GM21360 (cell line): ENCODE results near the gene STK24.
A peak's percentile ranks its signal among the peaks of the same experiment; 100 is the strongest.

Source experiments
- ATAC-seq: cut with Tn5 transposase; IDR thresholded peaks from one replicate; pipeline ENCODE4 v1.9.1; 2021; ENCODE audit warnings: mild to moderate bottlenecking, moderate library complexity; ENCODE audit not compliant: unreplicated experiment

The STK24 gene

DNA sequence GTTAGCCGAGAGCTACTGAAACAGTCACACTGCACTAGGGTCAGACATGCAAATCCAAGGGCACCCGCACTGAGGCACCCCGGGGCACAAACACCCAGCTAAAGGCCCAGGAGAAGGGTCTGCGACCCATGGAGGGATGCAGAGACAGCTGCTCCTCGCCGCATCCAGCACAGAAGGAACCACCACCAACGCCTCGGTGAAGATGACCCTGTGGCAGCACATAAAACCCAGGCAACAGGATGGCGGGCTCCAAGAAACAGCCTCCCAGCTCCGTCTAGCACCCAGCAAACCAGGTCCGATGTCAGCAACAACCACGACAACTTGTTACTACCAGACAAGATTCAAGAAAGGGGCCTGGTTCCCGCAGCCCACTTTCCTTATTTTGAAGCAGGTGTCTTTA lies 82.1 kb downstream of the STK24 start:
- no peak for ATAC-seq

DNA sequence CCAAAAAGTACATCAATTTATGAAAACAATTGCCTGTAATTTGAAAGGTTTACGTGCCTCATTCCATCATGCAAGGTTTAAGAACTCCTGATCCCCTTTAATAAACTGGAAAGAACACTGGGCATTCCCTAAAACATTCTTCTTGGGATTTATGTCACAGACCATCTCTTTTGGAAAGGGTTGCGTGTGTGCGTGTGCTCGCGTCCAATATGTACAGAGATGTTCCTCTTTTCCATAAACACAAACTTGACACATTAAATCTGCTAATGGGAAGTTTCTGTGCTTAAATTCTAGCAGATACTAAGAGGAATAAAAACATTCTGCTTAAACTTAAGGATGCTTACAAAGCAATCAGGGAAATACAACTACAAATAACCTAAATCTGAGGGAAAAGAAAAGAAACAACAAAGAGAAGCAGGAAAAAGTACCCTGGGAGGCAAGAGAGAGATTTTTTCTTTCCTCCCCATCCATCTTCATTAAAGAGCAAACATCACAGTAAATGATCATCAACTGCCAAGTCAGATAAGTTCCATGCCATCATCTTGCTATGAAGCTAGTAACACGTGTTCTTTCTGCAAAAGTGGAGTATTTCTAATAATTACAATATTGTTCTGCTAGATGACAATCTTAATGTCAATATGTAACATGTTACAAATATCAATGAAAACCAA lies 83.7 kb downstream of the STK24 start:
- ATAC-seq = no peak

DNA sequence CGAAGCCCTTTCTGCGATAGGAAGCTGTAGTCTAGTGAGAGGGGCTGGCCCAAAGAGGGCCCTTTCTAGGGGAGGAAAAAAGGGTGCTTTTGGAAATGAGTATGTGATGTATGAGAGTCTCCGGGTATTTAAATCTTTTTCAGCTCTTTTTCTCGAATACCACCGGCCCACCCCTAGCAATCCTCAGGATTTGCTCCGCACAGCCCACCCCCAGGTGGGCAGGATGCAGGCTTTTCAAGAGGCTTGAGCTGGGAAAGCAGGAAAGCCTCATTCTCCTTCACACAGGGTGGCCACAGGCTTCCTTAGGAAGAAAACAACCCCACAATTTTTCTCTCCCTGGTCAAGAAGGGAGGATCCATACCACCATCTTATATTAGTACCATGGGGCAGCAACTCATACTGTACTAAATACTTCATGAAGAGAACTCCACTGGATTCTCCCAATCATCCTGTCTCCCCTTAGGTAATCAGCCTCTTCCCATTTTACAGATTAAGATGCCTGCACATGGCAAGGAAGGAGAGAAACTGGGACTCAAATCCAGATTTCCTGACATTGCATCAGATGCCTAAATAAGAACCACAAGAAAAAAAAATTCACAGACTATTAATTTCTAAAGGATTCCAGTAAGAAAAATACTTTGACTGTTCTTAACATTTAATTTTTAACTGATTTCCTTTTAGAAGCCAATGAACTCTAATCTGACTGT lies 84.4 kb downstream of the STK24 start:
- no peak for ATAC-seq

DNA sequence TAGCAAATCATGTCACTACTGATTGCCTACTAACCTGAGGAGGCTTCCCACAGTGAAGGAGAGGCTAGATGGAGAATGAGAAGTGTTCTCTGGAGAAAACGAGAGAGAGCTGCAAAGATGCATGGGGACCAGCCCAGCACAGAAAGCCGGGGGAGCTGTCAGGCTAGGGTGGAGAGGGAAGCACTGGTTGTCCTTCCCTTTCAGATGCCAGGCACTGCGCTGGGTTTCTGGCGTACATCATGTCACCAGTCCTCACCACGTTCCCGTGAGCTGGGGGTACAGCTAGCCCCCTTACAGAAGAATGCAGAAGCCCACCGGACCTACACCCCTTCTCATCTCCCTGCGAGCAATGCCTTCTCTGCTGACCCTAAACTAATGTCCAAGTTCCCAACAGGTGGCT lies 86.0 kb downstream of the STK24 start:
- no peak for ATAC-seq

DNA sequence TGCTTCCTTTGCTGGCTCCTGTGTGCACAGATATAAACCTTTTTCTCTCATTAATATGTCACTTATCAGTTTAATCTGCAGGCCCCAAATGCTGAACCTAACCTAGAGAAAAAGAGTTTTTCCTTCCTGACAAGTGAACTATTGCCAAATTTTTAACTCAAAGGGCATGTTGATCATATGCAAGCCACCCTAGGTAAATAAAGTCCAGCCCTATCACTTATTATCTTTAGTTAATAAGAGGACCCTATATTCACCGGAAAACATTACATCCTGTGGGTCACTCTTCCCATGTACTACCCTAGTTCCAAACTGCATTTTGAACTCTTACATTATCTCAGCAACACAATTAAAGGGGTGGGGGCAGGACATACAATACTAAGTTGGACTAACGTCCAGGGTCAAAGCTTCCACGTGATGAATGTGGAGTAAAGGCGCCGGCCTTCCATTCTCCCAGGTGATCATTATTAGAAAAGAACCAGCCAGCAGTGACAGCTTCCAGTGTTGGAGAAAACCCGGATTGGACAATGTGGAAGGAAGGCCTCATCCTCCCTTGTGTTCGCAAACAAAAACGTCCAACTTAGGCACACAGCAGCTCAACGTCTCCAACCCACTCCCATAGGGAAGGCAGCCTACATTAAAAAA lies 86.6 kb downstream of the STK24 start:
- no peak for ATAC-seq

DNA sequence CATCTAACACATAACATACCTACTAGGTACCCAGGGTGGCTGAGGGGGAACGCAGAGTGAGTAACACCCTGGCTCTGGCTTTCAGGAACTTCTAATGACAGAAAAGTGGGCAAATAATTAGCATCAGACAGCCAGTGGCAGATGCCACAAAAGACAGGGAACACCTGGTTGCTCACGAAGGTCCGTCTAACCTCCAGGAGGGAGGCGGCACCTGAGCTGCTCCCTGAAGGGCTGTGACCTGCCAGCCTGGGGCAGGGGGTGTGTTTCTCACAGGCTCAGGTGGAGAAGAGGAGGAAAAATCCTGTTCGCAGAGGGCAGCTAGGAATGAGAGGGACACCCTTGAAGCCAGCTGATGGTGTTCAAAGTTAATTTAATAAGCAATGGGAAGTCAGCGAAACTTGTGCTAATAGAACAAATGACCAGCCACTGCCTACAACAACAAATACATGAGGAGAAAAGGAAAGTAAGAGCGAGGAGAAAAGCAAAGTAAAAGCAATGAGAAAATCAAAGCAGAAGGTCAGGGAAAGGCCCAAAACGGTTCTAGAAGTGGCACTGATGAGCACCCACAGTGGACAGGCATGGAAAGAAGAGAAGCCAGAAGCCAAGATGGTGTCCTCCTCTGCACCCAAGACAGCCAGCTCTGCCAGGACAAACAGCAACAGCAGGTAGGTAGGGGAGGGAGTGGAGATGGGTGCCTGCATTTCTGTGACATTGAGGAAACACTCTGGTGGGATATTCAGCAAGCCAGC lies 87.3 kb downstream of the STK24 start:
- ATAC-seq = no peak

DNA sequence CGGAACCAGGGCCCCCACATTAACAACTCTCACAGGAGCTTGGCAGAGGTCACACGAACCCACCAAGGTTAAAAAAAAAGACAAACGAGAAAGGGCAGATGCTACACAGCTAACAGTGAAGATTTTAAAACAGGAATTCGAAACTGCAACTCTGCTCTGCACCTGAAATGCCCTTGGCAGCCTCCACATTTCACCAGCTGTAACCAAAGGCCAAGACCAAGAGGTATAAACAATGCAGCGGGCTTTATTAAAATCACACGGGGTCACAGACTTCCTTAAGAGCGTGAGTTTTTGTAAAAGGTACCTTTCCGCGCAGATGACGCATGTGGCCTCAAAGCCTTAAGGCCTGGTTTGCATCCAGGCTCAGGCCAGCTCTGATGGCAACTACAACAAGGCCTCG lies 88.2 kb downstream of the STK24 start:
- ATAC-seq = no peak

DNA sequence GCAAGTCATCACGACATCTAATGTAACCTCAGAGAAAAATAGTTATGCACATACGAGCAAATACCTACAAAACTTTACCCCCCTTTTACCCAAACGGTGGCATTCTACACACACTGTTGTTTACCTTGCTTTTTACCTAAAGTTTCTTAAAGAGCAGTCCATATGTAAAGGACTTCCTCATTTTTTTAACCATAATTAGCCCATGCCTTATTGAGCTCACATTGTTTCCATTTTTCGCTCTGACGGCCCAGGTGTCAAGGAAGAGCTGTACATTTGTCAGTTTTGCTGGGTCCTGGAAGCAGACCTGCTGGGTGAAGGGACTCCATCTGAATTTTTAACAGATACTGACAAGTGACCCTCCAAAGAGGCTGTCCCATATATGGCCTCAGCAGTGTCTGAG lies 89.4 kb downstream of the STK24 start:
- ATAC-seq = no peak

DNA sequence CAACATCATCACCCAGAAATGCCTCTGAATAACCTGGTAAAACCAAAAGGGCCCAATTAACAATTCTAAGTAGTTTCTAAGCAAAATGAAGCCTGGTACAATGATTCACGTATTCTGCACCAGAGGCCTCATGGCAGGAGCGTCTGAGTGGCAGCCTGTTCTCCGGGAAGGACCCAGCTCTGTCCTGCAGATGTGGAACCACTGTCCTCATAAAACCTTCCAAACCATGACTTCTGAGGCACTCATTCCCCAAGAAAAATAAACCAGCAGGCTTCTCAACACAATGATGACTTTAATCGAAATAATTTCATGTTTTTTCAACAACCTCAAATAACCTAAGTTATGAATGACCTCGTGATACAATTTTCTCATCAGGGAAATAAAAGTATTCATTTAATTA lies 89.9 kb downstream of the STK24 start:
- no peak for ATAC-seq

DNA sequence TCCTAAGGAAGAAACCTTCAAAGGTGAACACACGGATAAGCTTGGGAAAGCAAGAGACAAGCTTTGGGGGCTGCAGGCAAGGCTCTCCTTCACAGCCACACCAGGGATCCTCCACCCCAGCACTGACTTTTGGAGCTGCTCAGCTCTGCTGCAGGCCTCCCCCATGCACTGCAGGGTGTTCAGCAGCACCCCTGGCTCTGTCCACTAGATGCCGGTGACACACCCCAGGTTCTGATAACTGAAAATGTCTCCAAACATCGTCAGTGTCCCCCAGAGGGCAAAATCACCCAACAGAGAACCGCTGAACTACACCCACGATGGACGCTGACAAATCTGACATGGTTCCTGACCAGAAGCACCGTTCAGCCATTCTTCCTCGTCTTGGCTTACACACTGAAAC lies 90.5 kb downstream of the STK24 start:
- ATAC-seq = no peak

DNA sequence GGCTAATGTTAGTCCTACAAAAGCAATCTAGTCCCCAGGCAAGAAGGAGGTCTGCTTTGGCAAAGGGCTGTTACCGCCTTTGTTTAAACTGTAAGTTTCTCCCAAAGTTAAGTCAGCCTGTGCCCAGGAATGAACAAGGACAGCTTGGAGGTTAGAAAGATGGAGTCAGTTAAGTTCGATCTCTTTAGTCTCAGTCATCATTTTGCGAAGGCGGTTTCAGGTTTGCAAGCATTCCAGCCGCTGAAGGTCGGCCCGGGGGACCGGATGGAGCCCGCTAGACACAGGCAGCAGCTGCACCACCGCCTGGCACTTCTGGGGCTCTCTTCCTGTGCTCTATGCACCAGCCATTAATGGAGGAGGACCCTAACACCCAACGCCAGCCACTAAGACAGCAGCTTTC lies 91.3 kb downstream of the STK24 start:
- ATAC-seq = no peak

DNA sequence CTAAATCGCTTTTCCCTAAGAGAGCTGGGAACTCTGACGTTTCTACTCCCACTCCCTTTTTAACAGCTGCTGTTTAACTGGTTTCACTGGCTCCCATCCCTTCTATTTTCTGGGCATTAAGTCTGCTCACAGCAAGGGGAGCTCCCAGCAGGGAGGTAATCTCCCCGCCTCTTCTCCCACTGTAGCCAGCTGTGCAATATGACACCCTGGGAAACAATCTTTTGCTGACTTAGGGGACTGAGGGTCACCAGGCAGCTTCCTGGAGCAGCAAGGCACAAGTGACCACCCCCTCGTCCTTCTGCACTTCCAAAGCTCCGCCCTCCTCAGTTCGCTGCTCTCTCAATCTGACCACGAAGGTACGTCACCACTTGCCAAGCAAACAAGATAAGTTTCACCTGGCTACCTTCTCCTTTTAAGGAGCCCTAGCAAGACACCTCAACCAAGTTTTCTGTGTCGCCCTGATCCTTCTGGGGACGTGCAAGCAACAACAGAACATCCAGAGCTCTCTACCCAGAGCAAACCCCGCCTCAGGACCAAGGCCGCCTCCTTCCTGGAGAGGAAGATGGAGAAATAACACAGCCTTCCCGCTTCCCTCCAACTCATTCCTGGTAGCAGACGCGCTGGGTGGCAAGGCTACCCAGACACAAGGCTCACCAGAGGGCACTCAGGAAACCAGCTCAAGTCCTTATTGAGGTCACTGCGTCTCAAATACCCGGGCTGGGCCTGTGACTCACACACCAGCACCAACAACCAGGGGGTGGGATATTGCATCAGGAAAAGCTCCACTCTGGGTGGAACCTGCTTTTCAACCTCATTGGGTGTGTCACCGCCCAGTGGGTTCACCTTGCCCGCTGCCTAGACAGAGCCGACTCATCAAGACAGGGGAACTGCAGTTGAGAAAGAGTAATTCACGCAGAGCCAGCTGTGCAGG lies 92.4 kb downstream of the STK24 start:
- peak; percentile 53 for ATAC-seq

DNA sequence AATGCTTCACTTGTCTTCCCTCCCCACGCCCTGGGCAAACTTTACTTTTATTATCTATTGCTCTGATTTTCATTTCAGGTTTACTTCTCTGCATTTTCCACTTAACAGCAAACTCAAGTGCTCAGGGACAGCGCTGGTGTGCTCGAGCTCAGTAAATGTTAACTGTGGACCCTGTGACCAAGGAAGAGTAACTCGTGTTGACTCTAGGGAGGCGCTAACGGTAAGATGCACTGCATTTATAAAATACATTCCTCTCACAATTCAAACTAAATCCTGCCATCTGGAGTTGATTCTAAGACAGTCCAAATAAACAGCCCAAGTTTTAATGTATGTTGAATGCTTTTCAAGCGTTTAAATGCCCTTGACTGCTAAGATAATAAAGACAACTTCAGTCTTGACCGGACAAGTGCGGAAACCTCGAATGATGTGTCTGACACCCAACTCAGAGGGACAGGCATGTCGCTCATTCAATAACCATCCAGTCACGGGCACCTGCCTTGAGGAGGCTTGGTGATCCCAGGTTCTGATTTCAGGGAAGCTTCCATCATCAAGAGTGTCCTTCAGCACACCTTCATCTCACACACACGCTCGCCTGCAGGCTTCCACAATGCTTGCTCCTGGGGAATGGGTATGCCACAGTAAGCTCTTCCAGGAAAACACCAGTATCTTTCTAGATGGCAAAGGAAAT lies 93.2 kb downstream of the STK24 start:
- ATAC-seq = no peak

DNA sequence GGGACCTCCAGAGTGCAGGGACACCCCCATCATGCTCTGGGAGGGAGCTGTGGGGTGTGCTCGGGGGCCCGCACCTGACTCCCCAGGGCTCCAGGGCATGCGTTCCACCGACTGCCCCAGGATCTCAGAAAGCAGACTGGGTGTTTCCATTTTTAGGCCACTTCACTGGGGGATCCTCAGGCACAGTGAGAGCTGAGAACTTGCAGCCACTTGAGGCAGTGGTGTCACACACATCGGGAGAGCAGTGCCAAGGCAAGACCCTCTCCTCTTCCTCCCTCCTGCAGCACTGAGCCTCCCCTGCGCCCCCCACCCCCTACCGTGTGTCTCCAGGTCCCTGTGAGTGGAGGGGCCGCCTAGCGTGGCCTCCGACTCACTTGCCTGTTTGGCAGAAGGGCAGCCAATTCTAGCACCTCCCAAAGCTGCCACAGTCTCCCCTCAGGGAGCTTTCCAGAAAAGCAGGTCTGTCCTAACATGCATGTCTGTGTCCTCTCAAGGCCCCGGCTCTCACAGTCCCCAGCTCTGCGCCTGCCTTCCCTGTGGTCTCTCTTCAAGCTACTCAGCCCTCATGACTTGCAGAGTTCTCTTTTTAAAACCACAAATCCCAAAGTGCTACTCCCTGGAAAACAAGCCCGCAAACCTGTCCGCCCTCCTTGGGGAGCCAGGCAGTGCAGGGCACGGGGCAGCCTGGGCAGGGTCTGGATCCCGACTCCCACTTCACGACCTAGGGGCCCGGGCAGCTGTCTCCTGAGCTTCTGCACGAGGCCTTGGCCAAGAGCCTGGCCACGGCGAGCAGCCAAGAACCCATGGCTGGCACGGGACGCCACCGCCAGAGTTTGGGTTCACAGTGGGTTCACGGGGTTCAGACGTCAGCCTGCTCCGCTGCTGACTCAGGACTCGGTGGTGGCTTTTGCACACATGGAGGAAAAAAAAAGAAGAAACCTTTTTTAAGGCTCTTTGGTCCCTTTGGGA lies 94.1 kb downstream of the STK24 start:
- ATAC-seq = peak; percentile 36

DNA sequence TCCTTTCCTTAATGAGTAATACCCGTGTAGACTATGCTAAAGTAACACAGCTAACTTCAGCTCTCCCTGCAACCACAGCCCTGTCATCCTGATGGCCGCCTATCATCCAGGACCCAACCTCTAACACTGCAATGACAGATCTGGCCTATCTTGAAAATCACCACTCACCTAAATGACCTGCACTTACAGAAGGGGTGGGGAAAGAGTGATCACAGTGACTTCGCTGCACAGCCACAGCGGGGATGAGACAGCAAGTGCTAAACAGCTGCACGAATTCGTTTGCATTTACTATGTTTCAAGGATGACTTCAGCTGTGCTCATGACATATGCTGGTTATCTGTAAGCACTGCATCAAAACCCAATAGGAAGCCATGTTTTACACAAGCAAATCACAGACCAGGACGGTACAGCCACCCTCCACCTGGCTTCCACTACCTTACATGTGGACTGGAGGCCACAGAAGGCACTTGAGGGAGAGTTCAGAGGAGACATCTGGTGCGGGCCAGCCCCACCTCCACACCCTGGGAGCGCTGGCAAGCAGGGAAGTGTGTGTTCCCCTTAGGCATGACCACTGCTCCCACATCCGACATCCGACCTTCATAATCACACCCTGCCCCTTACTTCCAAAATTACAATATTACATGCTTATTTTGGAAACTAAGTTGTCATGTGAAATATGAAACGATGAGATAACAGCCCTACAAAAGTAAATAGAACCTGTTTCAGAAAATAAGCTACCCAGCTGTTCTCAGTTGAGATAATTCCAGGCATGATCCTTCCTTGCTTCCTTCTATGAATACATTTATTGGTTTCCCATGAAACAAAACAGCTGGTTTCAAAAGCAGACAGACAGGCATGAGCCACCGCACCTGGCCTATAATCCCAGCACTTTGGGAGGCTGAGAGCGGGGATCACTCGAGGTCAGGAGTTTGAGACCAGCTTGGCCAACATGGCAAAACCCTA lies 95.7 kb downstream of the STK24 start:
- ATAC-seq = no peak

DNA sequence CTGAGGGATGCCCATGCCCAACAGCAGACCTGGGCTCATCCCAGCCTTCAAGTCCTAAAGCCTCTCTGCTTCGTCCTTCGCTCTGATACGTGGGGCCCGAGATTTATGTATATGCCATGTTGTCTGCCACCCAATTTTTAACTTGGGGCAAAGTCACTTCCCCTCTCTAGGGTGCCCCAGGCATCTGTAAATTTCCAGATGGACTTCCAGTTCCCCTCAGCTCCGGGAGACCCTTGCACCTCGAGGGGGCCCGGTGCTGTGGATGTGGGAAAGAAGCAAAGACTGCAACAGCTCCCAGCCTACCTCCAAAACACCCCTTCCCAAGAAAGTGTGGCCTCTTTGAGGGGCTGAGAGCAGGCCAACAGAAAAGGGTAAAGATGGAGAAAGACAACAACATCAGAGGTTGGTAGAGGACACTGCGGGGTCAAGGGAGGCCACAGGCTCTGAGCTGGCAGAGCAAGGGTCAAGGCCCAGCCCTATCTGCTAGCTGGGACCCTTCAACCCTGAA lies 97.4 kb downstream of the STK24 start:
- ATAC-seq = no peak
